ENCODE measurements around the gene CACNG6.
"Not testable (repeated sequence)": the region's sequence is repeated elsewhere in the genome, so short reads cannot be mapped to it uniquely, and the experiment has no call there.

Gene CACNG6, protein sequence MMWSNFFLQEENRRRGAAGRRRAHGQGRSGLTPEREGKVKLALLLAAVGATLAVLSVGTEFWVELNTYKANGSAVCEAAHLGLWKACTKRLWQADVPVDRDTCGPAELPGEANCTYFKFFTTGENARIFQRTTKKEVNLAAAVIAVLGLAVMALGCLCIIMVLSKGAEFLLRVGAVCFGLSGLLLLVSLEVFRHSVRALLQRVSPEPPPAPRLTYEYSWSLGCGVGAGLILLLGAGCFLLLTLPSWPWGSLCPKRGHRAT

DNA sequence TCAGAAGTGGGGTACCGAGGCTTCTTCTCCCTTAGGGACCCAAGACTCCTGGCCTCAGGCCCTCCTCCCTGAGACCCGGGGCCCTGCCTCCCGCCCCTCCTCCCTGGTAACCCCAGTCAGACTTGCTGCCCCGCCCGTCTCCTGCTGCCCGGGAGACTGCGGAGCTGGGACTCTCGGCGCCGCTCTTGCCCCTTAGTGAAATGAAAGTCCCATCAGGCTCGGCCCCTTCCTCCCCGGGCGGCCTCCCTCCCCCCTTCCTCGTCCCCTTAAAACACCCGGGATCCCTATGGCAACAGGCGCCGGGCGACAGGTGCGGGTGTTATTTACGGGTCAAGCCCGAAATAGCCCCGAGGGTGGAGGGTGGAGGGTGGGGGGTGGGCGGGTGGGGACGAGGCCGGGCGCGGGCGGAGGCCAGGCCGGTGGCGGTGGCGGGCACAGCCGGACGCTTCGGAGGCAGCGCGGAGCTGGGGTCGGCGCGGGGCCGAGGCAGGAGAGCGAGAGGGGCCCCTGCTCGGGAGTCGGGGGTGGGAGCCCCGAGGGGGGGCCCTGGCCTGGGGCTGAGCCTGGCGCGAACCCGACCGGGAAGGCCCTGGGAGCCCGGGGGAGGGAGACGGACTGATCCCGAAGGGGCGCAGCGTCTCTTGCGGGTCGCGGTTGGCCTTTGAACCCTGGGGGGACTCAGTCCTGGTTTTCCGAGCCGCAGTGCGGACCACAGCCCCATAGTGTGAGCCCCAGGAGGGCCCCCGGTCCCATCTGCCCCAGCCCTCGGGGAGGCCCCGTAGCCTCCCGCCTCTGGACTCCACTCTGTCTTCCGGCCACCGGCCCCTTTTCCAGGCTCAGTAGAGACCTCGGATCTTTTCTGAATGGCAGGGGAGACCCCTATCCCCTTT lies at the start of gene CACNG6:
TSS of gene CACNG6 (plus strand) at position 414 of the 890 bp plus-strand sequence. CDS start 1,241 bp downstream, outside the sequence.
- DNase-seq (ENCODE audit: low read depth in 2 of 2), result no peak

DNA sequence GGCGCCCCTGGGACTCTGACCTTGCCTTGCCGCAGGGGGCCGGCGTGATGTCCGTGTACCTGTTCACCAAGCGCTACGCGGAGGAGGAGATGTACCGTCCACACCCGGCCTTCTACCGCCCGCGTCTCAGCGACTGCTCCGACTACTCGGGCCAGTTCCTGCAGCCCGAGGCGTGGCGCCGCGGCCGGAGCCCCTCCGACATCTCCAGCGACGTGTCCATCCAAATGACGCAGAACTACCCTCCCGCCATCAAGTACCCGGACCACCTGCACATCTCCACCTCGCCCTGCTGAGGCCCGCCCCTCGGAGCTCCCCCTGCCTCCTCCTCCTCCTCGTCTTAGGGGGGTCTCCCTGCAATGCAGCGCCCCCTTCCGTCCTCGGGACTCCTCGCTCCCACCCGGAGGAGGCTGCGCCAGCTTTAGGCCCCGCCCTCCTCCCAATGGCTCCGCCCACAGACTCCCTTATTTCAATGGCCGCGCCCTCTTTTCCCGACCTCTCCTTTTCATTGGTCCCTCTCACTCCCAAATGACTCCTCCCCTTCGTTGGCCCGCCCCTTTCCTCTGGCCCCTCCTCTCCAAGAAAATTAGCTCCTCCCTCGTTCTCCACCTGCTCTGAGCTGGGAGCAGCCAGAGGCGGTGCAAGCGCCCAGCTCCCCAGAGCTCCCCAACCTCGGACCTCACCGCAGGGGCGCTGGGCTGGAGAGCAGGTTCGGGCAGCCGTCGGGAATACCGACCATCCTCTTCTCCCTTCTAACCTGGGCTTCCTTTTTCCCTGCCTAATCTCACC lies 49.2 kb upstream of the CACNG6 start:
- no peak for DNase-seq (ENCODE audit: low read depth in 2 of 2)

DNA sequence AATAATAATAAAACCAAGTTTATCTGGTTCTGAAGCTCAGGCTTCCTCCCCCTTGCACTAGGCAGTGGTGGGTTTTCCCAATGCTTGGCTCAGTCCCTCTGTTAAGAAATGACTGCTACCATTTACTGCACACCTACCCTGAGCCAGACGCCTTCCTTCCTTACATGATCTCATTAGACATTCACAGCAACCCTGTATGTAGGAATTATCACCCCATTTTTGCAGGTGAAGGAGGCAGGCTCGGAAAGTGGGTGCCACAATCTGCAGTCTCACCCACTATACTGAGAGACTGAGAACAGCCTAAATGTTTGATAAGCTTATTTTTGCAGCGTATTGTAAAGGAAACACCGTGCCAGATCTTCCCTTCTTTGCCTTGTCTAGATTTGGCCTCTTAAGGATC lies 47.0 kb upstream of the CACNG6 start:
- no peak for DNase-seq (ENCODE audit: low read depth in 2 of 2)

DNA sequence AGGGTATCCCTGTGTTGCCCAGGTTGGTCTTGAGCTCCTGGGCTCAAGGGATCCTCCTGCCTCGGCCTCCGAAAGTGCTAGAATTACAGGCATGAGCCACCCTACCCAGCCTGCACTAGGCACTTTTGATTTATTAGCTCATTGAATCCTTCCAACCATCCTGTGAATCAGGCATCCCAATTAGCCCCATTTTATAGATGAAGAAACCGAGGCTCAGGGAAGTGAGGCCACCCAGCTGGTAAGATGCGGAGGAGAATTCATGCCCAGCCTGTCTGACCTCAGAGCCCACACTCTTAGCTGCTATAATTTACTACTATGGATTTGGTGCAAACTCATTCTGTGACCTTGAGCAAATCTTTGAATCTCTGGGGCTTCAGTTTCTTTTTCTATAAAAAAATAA lies 46.5 kb upstream of the CACNG6 start:
- DNase-seq (ENCODE audit: low read depth in 2 of 2), result no peak

DNA sequence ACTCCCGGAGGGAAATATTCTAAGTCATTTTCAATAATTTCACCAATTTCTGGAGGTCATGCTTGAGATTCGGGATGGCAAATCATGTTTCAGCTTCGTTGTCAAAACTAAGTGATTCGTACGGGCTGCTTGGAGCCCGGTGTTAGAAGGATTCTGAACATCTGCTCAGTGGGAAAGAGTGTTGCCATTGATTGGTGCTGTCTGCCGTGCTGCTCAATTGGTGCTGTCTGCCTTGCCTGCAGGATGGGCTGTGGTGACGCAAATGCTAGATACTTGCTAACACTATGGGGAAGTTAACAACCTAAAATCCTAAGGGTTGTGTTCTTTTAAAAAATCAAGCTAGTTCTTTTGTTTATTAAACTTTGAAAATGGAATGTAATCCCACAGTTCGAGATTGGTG lies 46.0 kb upstream of the CACNG6 start:
- no peak for DNase-seq (ENCODE audit: low read depth in 2 of 2)

DNA sequence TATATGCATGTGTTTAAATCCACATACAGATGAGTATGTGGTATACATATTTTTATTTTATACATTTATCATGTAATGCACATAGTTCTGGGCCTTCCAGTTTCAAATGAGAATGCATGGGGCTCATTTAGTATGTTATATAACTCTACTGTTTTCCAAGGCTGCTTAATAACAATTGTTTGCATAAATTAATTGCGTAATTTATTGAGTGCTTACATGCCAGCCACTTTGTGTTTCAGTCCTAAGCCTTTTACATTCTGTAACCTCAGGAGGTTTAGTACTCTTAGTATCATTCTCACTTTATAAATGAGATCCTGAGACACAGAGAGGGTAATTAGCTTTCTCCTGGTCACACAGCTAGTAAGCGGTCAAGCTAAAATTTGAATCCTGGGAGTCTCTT lies 45.4 kb upstream of the CACNG6 start:
- no peak for DNase-seq (ENCODE audit: low read depth in 2 of 2)

DNA sequence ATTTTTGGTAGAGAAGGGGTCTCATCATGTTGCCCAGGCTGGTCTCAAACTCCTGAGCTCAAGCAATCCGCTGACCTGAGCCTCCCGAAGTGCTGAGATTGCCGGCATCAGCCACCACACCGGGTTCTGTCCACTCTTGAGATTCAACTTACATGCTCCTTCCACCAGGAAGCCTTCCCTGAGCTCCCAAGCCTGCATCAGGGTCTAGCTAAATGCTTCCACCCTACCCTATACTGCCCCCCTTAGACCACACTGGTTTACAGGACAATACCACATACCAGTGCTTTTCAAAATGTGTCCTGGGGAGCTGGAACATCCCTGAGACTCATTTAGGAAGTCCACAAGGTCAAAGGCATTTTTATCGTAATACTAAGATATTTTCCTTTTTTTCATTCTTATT lies 43.8 kb upstream of the CACNG6 start:
- DNase-seq (ENCODE audit: low read depth in 2 of 2), result no peak

DNA sequence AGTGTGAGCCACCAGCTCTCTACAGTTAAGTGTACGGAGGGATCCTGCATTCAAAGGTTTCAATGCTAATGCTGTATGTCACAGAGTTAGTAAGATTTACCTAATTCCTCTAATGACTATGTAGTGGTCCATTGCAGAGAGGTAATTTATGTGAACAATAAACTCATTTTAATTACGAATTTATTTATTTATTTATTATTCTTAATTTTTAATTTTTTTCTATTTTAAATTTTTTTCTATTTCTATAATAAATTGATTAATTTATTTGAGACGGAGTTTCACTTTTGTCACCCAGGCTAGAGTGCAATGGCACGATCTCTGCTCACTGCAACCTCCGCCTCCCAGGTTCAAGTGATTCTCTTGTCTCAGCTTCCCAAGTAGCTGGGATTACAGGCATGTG lies 42.8 kb upstream of the CACNG6 start:
- DNase-seq (ENCODE audit: low read depth in 2 of 2), result not testable (repeated sequence)

DNA sequence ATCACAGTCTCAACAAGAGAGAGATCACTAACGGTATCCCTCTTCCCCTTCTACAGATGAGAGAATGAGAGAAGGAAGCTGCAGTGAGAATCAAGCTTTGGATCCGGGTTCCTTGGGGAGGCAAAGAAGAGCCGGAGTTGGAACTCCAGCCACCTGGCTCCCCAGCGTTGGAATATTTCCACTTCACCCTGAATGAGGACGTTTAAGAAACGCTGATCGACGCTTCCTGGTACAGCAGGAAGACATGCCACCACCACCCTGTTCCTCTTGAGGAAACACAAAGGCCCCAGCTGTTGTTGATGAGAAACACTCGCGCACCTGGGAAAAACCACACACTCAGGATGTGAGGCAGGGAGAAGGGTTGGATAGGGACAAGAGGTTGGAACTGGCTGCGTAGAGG lies 40.0 kb upstream of the CACNG6 start:
- no peak for DNase-seq (ENCODE audit: low read depth in 2 of 2)

DNA sequence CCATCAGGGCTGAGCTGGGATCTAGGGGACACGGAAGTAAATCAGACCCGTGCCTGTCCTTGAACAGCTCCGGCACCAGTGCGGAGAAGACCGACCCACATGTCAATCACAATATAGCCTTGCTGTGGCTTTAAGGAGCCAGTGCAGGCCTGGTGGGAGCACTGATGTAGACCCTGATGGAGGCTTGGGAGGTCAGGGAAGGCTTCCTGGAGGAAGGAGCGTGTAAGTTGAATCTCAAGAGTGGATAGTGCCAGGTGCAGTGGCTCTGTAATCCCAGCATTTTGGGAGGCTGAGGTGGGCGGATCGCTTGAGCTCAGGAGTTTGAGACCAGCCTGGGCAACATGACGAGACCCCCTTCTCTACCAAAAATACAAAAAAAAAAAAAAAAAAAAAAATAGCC lies 39.5 kb upstream of the CACNG6 start:
- no peak for DNase-seq (ENCODE audit: low read depth in 2 of 2)

DNA sequence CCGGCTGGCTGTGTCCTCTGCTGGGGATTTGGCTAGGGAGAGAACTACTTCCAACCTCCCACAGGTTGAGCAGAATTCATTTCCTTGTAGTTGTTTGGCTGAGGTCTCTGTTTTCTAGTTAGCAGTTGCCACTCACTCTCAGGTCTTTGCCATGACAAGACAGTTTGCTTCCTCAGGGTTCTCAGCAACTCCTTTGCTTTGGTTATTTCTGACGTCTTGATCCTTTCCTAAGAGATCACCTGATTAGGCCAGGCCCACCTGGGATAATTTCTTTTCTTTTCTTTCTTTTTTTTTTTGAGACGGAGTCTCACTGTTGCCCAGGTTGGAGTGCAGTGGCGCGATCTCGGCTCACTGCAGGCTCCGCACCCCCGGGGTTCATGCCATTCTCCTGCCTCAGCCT lies 38.1 kb upstream of the CACNG6 start:
- no peak for DNase-seq (ENCODE audit: low read depth in 2 of 2)

DNA sequence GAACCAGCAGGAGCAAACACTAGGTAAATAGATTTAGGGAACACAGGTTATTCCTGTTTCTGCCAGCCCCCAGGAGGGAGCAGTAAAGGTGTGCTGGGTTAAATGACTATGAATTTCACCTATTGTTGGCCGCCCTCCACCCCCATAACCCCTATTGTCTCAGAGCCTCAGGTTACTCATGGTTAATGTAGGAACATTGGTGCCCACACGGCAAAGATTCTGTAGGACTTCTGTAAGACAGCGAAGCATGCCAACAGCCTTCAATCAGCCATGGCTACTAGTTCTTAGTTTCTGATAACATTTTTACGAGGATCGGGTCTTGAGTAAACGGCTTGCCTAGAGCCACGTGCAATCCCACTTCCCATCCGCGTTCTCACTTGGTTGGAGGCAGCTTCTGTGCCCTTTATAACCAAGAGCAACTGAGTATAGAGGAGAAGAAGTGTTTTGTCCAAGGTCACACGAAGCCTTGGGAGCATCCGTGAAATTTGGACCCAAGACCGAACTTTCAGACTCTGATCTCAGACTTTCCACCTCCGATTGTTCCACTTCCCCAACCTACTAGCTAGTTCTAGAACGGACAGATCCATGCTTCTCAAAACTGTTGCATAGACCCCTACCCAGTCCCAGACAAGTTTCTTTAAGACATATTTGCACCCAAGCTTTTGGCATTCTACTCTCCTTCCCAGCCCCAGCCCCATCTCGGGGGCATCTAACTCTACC lies 33.8 kb upstream of the CACNG6 start:
- no peak for DNase-seq (ENCODE audit: low read depth in 2 of 2)

DNA sequence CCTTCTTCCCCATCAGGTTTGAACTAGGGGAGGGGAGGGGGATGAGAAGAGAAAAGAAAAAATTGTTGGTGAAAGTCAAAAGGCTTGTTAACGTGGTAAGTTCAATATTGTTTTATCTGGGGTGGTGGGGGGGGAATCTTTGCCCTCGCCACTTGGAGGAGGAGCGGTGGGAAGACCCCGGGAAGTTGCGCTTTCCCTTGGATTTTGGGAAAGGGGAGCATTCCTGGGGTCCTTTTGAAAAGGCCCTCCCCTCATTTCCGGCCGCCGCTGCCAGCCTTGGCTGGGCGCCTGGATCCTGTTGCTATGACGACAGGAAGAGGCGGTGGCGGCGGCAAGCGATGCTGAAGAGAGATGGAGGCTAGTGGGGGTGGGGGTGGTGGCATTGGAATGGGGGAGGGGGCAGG lies 33.3 kb upstream of the CACNG6 start:
- DNase-seq (ENCODE audit: low read depth in 2 of 2), result no peak

DNA sequence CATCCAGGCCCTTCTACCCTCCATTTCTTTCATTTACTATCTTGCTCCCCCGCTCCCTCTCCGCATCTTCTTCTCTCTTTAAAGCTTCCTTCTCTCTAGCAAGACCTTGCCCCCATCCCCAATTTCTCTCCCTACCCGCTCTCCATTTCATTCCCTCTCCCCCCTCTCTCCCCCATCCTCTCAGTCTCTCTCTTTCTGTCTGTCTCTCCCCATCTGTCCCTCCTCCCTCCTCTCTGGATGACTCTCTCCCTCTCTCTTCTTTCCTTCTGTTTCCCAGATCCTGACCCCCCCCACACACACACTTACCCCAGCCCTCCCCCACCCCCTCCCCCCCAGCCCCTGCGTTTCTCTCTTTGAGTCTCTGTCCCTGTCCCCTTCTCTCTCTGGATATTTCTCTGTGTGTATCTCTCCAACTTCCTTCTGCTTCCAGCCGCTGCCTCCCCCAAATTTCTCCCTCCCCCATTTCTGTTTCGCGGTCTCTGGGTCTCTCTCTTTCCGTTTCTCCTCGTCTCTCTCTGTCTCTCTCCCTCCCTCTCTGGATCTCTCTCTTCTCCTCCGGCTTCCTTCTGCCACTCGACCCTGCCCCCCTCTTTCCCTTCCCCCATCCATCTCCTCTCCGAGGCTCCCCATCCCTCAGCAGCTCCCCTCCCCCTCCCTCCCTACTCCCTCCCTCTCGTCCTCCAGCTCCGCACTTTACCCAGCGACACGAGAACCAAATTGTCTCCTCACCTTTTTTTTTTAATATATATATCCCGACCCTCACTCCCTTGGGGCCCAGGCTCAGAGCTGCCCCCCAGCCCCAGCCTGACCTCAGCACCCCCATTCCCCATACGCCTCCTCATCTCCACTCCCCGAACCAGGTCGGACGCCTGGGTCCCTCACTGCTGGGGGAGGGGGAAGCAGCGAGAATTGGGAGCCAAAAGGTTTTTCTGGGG lies 32.3 kb upstream of the CACNG6 start:
- no peak for DNase-seq (ENCODE audit: low read depth in 2 of 2)

DNA sequence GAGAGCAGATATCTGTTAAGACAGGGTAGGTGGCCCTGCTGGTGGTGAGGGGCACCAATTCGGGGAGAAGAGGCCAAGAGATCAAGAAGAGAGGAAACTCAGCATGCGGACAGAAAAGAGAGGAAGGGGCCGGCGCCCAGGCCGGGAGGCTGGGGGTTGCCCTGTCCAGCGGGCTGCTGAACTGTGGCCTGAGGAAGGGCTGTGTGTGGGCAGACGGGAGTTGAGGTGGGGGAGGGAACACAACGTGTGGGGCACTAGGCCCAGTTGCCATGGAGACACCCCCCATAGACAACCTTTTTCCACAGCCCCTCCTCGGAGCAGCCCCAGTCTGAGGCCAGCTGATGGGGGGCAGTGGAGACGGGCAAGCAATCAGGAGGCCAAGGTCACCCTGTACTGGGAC lies 31.2 kb upstream of the CACNG6 start:
- DNase-seq (ENCODE audit: low read depth in 2 of 2), result no peak

DNA sequence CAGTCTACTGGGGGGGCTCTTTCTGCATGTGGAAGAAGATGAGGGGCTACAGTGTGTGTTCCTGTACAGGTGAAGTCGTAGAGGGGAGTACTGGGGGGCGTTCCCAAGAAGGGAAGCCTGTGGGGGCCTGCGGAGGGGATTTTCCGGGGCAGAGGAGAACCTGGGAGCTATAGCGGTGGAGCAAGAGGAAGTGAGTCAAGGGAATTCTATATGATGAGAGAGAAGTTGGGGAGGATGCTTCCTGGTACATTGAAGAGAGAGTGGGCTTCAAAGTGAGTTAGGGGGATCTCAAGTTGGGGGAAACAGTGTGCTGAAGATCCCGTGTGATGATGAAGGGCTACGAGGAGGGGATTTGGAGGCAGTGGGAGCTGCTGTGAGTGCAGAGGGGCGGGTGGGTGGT lies 30.6 kb upstream of the CACNG6 start:
- DNase-seq (ENCODE audit: low read depth in 2 of 2), result no peak

DNA sequence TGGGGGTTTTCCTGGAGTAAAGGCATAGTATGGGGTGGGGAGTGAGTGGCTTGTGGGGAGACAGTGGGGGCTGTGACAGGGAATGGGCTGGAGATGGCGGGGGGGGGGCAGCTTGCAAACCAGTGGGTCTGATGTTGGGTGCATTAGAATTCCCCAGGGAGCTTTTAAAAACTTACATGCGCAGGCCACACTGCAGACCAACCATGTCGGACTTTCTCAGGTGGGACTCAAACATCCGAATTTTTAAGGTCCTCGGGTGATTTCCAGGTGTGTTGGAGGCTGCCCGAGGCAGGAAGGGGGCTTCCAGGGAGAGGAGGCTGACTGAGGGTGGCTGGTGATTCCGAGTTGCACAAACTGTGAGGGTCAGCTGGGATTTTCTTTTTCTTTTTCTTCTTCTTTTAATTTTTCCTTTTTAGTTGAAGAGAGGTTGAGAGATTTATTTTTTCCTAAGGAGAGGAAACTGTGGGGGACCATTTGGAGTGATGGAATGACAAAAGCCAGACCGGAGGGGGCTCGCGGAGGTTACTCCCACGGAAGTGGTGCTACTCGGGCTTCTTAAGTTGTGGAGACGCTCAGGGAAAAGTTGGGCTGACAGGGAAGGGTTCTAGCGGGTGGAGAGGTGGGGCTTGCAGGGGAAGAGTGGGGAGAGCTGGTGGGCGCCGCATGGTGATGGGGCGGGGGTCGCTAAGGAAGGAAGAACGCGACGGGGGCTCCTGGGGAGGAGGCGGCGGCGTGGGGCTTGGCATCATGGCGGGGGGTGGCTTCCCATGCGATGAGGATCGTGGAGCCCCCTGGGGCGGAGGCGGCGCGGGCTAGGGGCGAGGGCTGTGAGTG lies 29.7 kb upstream of the CACNG6 start:
- no peak for DNase-seq (ENCODE audit: low read depth in 2 of 2)

DNA sequence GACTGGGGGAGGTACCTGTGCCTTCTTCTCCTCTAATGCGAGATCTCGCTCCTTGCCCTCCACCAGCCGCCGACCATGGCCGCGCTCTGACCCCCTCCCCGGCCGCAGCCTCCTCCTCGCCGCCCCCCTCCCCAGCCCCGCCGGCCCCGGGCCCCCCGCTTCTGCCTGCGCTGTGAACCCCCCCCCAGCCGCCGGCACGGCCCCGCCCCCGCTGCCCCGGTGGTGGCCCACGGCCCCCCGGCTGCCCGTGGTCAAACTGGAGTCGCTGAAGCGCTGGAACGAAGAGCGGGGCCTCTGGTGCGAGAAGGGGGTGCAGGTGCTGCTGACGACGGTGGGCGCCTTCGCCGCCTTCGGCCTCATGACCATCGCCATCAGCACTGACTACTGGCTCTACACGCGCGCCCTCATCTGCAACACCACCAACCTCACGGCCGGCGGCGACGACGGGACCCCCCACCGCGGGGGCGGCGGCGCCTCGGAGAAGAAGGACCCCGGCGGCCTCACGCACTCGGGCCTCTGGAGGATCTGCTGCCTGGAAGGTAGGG lies 28.5 kb upstream of the CACNG6 start, which contains the start of gene CACNG8:
TSS of gene CACNG8 (plus strand) at position 51 of the 545 bp plus-strand sequence.
- DNase-seq (ENCODE audit: low read depth in 2 of 2), result no peak

DNA sequence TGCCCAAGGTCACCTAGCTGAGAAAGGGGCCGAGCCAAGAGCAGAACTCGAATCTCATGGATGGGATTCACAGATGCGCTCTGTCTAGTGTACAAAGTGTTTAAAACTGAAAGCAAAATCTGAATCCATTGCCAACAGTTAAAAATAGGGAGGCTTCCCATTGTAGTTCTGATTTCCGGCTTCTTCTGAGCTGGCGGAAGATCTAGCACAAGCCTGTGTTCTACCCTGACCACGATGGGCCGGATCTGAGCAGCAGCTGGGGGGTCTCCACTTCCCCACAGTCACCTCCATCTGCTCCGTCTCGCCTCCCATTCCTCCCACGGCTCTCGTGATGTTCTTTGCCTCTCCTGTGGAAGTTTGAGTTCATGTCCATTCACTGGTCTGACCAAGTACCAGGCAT lies 26.3 kb upstream of the CACNG6 start:
- no peak for DNase-seq (ENCODE audit: low read depth in 2 of 2)
